Stimulated activated CD4-positive, alpha-beta T cell treated with anti-CD3 and anti-CD28 coated beads, Interleukin-1b, Interleukin-23, amount 100 ng/mL, for 24 hours (primary cell): Measurements from ENCODE around the gene NARS2.
"Not testable (repeated sequence)": the region's sequence is repeated elsewhere in the genome, so short reads cannot be mapped to it uniquely, and the experiment has no call there.

ENCODE experiments used
- DNase-seq, 4 experiments: peaks; one replicate each; pipeline ENCODE4 v3.0.0-alpha.2; 2020; ENCODE audit warnings: low read depth in 4 of 4, low spot score in 1 of 4

NARS2 gene, protein sequence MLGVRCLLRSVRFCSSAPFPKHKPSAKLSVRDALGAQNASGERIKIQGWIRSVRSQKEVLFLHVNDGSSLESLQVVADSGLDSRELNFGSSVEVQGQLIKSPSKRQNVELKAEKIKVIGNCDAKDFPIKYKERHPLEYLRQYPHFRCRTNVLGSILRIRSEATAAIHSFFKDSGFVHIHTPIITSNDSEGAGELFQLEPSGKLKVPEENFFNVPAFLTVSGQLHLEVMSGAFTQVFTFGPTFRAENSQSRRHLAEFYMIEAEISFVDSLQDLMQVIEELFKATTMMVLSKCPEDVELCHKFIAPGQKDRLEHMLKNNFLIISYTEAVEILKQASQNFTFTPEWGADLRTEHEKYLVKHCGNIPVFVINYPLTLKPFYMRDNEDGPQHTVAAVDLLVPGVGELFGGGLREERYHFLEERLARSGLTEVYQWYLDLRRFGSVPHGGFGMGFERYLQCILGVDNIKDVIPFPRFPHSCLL

DNA sequence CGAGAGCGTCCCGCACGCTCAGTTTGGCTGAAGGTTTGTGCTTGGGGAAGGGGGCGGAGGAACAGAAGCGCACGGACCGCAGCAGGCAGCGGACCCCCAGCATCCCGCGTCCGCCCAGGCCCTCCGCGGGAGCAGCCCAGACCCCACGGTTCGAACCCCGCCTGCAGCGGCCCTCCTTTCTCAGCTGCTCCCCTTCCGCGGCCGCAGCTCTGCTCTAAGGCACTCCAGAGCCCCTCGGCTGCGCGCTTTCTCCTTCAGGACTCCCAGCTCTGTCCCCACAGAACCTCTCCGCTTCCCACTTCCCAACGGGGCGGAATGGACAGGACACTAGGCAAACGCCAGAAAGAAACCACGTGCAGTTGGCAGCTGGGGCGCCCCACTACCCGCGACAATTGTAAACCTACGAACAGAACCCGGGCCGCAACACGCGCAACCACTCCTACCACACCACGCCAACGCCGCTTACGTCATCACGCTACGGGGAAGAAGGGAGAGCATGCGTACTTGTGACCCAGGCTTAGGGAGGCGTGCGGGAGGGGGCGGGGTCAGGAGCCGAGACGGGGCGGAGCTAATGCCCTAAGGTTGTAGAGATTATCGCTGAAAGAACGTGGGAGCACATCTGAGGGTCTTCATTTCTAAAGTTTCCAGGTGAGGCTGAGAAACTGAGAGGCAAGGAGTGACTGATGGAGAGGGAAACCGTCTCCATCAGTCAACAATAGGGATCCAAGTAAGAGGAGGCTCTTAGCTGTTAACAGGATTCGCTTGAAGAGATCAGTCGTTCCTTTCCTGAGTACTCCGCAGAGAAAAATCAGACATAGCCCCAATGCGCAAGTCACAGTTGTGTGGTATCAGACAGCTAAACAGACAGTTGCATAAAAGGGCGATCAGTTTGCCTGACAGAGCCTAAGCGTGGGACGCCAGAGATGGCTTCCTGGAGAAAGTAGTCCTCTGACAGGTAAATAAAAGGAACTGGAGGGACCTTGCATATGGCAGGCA, at the start of gene NARS2:
TSS of gene NARS2 (minus strand) at position 479 of the 996 bp plus-strand sequence. CDS start at position 103, 376 bp downstream.
- peak; percentile 97 to 99 (median 98) for DNase-seq

DNA sequence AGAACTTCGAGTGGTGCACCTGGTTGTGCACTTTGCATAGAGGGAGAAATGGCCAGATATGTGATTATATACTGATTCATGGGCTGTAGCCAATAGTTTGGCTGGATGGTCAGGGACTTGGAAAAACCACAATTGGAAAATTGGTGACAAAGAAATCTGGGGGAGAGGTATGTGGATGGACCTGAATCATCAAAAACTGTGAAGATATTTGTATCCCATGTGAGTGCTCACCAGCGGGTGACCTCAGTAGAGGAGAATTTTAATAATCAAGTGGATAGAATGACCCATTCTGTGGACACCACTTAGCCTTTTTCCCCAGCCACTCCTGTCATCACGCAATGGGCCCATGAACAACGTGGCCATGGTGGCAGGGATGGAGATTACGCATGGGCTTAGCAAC, 48.0 kb upstream of the NARS2 start:
- no peak for DNase-seq

DNA sequence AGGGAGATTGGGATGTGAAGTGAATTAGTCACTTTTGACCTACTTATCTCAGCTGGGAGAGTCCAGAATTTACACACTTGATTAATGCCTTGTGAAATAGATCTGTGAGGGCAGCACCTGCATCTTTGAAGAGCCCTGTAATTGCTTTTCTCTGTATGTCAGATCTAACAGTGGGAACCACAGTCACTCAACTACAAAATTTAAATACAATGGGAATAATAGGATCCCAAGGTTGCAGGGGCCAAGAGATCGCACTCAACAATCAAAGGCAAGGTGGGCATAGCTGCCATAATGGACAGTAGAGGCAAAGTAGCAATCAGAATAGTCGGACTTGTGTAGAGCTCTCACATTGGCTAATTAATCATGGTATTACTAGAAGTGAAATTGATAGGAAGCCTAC, 45.5 kb upstream of the NARS2 start:
- no peak for DNase-seq

DNA sequence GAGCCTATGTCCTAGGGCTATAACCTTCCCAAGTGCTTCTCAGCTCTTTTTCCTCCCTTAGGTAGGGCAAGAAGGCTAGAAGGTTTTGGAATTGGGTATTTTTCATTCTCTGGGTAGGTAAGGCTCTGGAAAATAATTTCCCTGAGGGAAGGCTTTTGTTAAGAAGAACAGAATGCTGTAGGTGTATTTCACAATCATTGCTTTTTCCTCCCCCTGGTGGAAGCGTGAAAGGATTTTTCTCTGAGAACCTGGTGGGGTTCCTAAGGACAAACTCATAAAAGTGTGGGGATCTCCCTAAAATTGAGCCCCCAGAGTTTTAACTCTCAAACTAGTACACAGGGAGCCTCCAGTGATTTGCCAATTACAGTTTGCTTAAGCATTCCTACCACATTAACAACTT, 41.1 kb upstream of the NARS2 start:
- DNase-seq = no peak

DNA sequence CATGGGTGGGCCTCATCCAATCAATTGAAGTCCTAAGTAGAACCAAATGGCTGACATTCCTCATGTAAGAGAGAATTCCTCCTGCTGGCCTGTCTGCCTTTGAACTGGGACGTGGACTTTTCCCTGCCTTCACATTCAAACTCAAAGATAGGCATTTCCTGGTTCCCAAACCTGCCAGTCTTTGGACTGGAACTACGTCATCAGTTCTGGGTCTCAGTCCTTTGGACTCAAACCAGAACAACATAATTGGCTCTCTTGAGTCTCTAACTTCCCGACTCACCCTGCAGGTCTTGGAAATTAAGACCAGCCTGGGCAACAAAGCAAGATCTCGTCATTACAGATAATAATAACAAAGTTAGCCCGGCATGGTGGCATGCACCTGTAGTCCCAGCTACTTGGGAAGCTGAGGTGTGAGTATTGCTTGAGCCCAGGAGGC, 38.7 kb upstream of the NARS2 start:
- DNase-seq = no peak

DNA sequence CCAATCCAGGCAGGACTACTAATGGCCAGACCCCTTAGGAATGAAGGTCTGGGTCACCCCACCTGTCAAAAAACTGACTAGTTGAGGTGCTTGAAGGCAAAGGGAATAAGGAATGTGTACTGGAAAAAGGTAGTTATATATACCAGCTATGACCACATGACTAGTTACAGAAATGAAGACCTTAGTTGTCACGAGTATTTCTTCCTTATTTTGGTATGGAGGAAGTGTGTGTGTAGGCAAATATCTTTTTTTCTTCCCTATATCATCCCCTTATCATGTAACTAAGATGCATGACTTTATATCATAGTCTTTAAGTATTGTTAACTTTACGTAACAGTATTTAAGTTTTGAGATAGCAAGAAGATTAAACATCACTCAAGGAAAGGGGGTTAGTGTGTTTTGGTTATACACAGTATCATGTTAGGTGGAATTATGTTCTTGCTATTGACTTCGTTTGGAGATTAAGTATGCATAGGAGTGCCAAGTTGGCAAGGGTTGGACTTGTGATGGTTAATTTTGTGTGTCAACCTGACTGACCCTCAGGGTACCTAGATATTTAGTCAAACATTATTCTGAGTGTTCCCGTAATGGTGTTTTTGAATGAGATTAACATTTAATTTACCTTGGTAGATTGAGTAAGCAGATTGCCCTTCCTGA, 38.2 kb upstream of the NARS2 start:
- DNase-seq = no peak

DNA sequence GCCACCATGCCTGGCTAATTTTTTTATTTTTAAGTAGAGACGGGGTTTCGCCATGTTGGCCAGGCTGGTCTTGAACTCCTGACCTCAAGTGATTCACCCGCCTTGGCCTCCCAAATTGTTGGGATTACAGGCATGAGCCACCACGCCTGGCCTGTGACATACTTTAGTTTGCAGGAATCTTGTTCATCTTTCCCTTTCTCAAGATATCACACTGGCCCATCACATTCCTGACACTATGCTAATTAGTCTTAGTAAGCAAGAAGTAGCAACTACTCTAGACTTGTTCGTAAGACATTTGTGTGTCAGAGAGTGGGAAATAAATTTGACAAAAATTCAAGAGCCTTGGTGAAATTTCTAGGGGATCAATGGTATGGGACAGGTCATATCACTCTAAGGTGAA, 34.7 kb upstream of the NARS2 start:
- DNase-seq = not testable (repeated sequence)

DNA sequence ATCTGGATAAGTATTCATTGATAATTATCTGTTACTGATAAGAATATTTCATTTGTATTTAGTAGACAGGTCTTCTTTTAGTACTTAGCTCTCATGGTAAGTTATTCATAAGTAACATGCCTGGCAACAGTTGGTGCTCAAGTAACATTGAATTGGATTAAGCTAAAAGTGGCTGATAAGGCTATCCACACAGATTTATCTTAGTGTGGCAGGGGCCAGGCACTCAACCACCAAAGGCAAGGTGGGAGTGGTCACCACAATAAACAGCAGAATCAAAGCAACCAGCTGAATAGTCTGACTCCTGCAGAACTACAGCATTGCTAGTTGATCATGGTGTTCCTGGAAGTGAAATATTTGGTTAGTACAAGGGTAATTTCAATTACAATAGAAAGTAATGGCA, 33.0 kb upstream of the NARS2 start:
- no peak for DNase-seq

DNA sequence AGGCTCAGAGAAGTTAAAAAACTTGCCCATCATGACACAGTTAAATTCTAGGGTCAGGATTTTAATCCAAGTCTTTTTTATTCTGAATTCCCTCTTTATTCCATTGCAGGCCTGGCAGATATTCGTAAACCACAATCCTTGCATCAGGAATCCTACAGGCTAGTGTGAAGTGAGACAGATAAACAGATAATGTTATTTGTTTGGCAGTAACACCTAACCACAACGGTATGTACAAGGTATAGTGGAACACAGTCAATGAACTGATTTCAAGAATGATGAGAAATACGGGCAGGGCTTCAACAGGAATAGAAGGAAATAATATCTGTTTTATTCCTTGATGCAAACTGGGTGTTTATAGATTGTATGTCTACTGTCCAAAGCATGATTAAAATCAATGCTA, 32.0 kb upstream of the NARS2 start:
- DNase-seq = no peak

DNA sequence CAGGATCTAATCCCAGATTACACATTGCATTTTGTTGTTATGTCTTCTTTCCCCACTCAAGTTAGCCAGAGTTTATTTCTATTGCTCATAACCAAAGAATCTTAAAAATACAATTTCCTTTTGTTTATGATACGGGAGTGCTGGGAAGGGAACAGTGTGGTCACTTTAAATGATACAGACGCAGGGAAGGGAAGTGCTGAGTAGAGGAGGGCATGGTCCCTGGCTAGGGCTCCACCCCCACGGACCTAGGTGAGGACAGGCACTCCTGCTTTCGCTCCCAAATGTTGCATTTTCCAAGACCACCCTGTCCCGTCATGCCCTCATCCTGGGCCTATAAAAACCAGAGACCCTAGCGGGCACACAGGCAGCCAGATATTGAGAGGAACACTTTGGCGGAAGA, 30.6 kb upstream of the NARS2 start:
- no peak for DNase-seq

DNA sequence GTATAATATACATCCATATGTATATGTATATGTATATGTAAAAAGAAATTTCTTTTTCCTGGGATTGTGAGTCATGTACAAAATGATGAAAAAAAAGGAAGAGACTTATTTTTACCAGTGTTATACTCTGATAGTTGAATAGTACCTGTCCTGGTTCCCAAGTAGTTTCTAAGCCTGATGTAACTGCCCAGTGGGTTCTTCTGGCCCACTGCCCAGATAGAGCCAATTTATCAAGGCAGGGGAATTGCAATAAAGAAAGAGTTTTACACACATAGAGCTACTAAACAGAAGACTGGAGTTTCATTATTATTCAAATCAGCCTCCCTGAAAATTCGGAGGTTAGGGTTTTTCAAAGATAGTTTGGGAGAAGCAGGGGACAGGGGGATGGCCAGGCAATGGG, 29.1 kb upstream of the NARS2 start:
- DNase-seq = no peak

DNA sequence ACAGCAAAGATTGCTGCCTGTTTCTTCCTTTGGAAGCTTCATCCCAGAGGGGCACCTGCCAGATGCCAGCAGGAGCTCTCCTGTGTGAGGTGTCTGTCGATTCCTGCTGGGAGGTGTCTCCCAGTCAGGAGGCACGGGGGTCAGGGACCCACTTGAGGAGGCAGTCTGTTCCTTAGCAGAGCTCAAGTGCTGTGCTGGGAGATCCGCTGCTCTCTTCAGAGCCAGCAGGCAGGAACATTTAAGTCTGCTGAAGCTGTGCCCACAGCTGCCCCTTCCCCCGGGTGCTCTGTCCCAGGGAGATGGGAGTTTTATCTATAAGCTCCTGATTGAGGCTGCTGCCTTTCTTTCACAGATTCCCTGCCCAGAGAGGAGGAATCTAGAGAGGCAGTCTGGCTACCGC, 28.1 kb upstream of the NARS2 start:
- not testable (repeated sequence) for DNase-seq

DNA sequence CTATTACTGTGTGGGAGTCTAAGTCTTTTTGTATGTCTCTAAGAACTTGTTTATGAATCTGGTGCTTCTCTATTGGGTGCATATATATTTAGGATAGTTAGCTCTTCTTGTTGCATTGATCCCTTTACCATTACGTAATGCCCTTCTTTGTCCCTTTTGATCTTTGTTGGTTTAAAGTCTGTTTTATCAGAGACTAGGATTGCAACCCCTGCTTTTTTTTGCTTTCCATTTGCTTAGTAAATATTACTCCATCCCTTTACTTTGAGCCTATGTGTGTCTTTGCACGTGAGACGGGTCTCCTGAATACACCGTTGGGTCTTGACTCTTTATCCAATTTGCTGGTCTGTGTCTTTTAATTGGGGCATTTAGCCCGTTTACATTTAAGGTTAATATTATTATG, 26.4 kb upstream of the NARS2 start:
- not testable (repeated sequence) for DNase-seq

DNA sequence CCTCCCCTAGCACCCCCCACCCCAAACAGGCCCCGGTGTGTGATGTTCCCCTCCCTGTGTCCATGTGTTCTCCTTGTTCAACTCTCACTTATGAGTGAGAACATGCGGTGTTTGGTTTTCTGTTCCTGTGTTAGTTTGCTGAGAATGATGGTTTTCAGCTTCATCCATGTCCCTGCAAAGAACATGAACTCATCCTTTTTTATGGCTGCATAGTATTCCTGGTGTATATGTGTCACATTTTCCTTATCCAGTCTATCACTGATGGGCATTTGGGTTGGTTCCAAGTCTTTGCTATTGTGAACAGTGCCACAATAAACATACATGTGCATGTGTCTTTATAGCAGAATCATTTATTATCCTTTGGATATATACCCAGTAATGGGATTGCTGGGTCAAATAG, 22.9 kb upstream of the NARS2 start:
- DNase-seq = not testable (repeated sequence)

DNA sequence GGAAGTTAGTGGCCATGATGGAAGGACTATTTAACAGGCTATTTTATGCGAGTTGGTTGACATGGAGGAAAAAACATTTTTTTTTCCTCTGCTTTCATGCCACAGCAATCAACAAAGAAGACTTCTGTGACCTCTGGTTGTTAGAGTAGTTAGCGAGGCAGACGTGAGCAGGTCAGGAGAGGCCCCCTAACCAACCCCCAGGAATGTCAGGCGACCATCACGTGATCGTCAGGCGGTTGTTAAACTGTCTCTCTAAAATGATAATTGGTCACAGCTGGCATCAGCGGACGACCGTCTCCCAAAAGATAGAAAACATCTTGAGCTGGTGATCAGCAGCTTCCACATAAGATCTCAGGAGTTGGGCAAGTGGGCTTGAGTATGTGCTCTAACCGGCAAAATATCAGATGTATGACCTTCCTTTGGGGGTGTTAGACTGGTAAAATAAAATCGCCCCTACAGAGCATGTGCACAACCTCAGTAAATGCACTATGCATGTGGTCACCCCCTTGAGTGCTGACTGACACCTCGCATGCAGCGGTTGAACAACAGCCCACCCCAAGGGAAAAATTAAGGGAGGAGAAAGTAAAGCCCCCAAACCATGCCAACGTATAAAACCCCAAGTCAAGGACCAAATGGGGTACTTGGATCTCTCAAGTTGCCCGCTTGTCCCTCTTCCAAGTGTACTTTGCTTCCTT, 20.9 kb upstream of the NARS2 start:
- no peak for DNase-seq

DNA sequence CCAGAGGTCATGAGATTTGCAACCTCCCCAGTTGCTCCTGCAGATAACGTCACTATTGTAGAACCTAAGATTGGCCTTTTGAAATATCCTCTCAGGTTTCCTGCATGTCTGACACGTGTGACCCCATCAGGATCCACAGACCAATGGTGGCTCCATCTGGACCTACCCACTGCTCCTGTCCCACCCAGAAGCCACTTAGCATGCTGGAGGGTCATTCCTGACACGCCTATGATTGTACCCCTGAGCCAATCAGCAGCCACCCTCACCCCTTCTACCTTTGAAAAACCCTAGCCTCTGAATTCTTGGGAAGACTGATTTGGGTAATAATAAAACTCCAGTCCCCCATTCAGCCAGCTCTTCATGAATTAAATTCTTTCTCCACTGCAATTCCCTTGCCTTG, 20.1 kb upstream of the NARS2 start:
- no peak for DNase-seq

DNA sequence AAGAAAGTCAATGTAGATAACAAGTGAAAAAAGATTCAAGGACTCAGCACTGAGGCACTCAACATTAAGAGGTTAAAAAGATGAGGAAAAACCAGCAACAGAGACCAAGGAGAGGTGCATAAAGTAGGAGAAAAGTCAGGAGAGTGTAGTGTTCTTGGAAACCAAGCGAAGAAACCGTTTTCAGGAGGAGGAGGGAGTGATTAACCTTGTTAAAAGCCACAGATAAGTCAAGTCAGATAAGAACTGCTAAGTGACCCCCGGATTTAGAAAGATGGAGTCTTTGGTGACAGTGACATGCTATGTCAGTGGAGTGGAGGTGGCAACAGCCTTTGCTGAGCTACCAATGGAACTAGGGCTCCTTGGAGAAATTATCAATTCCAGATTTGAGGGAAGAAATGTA, 13.9 kb upstream of the NARS2 start:
- DNase-seq = no peak

DNA sequence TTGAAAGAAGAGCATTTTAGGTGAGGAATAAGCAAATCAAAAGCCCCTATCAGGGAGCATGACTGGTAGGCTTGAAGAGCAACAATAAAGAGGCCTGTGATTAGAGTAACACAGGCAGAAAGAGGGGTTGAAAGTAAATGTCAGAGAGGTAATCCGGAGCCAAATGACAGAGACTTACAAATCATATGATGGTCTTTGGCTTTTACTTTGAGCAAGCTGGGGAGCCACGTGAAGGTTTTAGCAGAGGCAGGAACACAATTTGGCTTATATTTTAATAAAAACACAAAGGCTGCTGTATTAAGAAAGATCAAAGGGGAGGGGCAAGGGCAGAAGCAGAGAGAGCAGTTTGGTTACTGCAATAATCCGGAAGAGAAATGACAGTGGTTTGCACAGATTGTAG, 12.8 kb upstream of the NARS2 start:
- no peak for DNase-seq

DNA sequence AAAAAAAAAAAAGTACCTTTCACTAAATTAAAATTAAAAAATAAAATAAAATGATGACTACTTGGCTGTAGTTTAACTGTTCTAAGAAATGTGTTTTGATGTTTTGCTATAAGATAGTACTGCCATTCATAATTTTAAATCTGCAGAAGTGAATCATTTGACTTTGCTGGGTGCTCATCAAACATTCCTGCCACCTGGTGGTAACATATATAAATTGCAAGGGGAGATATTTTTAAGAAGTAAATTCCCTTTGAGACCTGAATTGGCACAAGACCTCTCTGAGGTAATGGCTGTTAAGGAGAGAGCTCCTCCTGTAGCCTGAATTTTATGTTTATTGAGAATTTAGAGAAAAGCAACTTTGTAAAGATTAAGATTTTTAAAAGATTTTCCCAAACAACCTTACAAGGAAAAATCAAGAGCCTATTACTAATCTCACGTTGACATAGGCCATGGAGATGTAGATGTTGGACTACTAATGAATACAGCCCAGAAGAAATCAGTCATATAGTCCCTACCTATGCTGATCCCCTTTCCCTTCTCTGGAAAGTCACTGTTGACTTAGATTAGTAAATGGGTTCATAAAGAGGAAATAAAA, 11.9 kb upstream of the NARS2 start:
- no peak for DNase-seq

DNA sequence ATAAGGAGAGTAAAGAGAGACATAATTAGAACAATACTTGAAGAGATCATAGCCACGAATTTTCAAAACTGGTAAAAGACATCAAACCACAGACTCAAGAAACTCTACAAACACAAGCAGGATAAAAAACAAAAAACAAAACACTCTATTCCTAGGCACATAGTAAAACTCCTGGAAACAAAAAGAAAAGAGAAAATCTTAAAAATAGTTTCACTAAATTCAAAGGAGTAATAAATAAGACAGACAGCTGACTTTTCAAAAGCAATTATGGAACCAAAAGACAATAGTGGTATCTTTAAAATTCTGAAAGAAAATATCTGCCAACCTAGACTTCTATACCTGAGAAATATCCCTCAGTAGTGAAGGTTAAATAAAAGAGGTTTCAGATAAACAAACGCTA, 9.2 kb upstream of the NARS2 start:
- no peak for DNase-seq
